Suprapubic skin (tissue), 4 donors: ENCODE measurements around the gene NPB. TPM values are rescaled to one million over a fixed set of nuclear protein-coding genes. Genes with fewer than 3 reads are reported as not detected.

Experiments
- DNase-seq, 2 donors: peaks; one replicate each; pipeline ENCODE4 v3.0.0-alpha.2; 2019; ENCODE audit warnings: low spot score in 2 of 2
- H3K27ac ChIP-seq: fragments of 200-600 bp; sonication (generic); one replicate; pipeline ENCODE4 v1.5.1; 2019
- H3K27me3 ChIP-seq: fragments of 200-600 bp; sonication (generic); one replicate; pipeline ENCODE4 v1.5.1; 2019
- H3K36me3 ChIP-seq: fragments of 200-600 bp; sonication (generic); one replicate; pipeline ENCODE4 v1.5.1; 2019
- H3K4me1 ChIP-seq: fragments of 200-600 bp; sonication (generic); one replicate; pipeline ENCODE4 v1.5.1; 2019
- H3K4me3 ChIP-seq: fragments of 200-600 bp; sonication (generic); one replicate; pipeline ENCODE4 v1.5.1; 2019; ENCODE audit warnings: mild to moderate bottlenecking
- H3K9me3 ChIP-seq: fragments of 200-600 bp; sonication (generic); one replicate; pipeline ENCODE4 v1.5.1; 2019
- CTCF ChIP-seq, 2 donors: fragments of 200-600 bp in 1 of 2; fragments of 450-650 bp in 1 of 2; sonication (generic) in 1 of 2; IDR thresholded peaks; one replicate each; pipeline ENCODE4 v1.5.1; 2016 to 2019; ENCODE audit warnings: antibody characterized with exemption in 2 of 2, mild to moderate bottlenecking in 1 of 2, moderate library complexity in 1 of 2
- EP300 ChIP-seq: sonication (generic); formaldehyde crosslinking; IDR thresholded peaks from one replicate; pipeline ENCODE4 v1.6.1; 2017; ENCODE audit warnings: antibody characterized with exemption
- POLR2A ChIP-seq, 2 donors: fragments of 450-650 bp; IDR thresholded peaks; one replicate each; pipeline ENCODE4 v1.6.1; 2017; ENCODE audit warnings: antibody characterized with exemption in 2 of 2, mild to moderate bottlenecking in 2 of 2, moderate library complexity in 2 of 2
- POLR2AphosphoS5 ChIP-seq, 3 donors: sonication (generic); formaldehyde crosslinking; IDR thresholded peaks; one replicate each; pipeline ENCODE4 v1.6.1; 2017; ENCODE audit warnings: antibody characterized with exemption in 3 of 3
- WGBS: methylation state at CpG from one replicate; pipeline ENCODE4 v1.1.5; 2018; 5-methylcytosine and 5-hydroxymethylcytosine counted together
- total RNA-seq, 4 donors: library from RNA; depleted of rRNA; stranded (reverse); fragments of >200 nt; gene quantifications; one replicate each; pipeline ENCODE4 v1.1.0, GENCODE V29; 2016

NPB gene
- total RNA-seq, 4 donors from 2014 or later, result 0.40 TPM; not detected in 3

DNA sequence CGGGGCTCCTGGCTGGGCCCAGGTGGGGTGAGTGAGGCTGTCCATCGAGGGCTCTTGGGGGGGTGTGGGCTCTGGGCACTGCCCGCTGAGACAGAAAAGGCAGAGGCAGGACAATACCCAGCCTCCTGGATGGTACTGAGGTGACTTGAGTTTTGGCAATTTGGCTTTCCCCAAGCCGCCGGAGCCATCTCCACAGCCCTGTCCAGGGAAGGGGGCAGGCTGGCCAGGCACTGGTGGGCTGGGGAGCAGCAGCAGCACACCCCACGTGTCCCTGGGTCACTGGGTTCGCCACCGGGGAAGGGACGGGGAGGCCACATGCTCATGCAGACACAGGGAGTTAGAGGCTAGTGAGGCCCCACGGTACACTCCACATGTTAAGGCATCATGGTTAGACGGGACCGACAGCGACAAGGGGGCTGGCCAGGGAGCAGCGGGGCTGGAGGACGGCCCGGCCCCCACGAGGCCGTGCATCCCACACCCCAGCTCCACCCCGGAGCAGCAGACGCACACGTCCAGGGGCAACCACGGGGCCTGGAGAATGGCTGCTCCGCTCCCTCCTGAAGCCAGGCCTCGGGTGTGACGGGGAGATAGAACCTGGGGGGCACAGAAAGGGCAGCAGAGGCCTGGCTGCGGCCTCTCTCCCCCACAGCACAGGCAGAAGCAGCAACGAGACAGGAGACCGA, 33.9 kb upstream of the NPB start:
- Histone ChIP-seq H3K27me3 (no peaks in the 10 kb centered on the region), H3K36me3 (peaks cover 22% of the 10 kb centered on the region), H3K4me1 (peaks cover 74% of the 10 kb centered on the region), H3K4me3 (no peak overlapping the region), H3K27ac (peak overlapping the region; percentile 99), H3K9me3 (no peaks in the 10 kb centered on the region)
- no peak for TF ChIP-seq POLR2A (IDR thresholded peaks at IDR 0.05)
- no peak for TF ChIP-seq POLR2AphosphoS5 (IDR thresholded peaks at IDR 0.05)
- no peak for TF ChIP-seq EP300
- TF ChIP-seq CTCF (IDR thresholded peaks at IDR 0.05), result no peak
- DNase-seq, result no peak
- 72% methylated on average over 17 of the region's 28 CpGs for WGBS

GRCh38 chr17:81868674-81869220, 33.3 kb upstream of the NPB start:
- no peak for DNase-seq
- no peak for TF ChIP-seq CTCF (IDR thresholded peaks at IDR 0.05)
- TF ChIP-seq POLR2AphosphoS5 (IDR thresholded peaks at IDR 0.05), result no peak
- TF ChIP-seq POLR2A (IDR thresholded peaks at IDR 0.05), result no peak
- TF ChIP-seq EP300, result no peak
- 62% methylated on average over 20 of the region's 30 CpGs for WGBS
- Histone ChIP-seq H3K4me1 (peaks cover 70% of the 10 kb centered on the region), H3K36me3 (peaks cover 22% of the 10 kb centered on the region), H3K27ac (peak overlapping the region; percentile 99), H3K9me3 (no peaks in the 10 kb centered on the region), H3K4me3 (no peak overlapping the region), H3K27me3 (no peaks in the 10 kb centered on the region)

GRCh38 chr17:81869221-81870130, 32.6 kb upstream of the NPB start:
- H3K9me3 ChIP-seq, result no peaks in the 10 kb centered on the region
- H3K27me3 ChIP-seq, result no peaks in the 10 kb centered on the region
- peak in 1 of 2 donors; percentile 73 for DNase-seq
- peak overlapping the region; percentile 82 for H3K4me3 ChIP-seq
- peak overlapping the region; percentile 99 for H3K27ac ChIP-seq
- TF ChIP-seq POLR2AphosphoS5 (IDR thresholded peaks at IDR 0.05) (no peak), CTCF (IDR thresholded peaks at IDR 0.05) (peak; percentile 14 to 83)
- WGBS, result 40% methylated on average over 23 of the region's 52 CpGs
- H3K4me1 ChIP-seq, result peaks cover 64% of the 10 kb centered on the region
- peaks cover 22% of the 10 kb centered on the region for H3K36me3 ChIP-seq

DNA sequence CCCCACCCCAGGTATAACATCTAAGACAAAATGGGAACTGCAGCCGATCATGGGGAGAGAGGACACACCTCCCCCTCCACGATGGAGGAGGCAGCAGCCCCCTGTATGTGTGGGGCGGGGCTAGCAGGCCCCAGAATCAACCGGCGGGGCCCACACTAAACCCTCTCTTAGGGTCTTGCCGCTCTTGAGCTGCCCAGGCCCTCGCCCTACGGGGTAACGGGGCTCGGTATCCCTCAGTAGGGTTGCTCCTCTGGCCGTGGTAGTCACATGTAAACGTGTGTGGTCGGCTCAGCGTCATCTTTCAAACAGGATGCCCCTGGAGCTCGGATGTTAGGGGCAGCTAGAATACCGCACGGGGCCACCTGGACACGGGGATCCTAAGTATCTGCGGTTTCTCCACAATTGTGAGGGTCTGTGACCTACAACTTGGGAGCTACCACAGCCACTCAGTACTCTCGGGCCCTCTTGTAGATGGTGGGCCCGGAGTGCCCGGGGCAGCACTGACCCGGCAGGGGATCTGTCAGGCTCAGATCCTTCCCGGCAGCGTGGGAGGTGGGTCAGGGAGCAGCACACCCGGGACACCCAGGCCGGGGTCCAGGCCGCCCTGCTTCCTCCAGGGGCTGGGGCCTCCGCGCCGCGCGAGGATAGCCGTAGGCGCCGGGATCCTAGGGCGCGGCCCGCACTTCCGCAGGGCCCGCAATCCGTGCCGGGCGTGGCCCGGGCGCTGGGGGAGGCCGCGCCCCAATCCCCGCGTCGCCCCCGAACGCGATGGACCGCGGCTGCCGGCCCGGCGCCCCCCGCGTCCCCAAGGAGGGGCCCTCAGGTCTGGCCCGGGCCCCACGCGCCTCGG, 31.7 kb upstream of the NPB start:
- Histone ChIP-seq H3K27me3 (no peaks in the 10 kb centered on the region), H3K4me1 (peaks cover 64% of the 10 kb centered on the region)

GRCh38 chr17:81870981-81871386, 31.1 kb upstream of the NPB start, which contains the start of gene ARHGDIA:
Gene ARHGDIA, minus strand, starts transcription at chr17:81871337. Its CDS starts 1,407 bp downstream, at chr17:81869930.
- Histone ChIP-seq H3K9me3 (no peaks in the 10 kb centered on the region), H3K27me3 (no peaks in the 10 kb centered on the region), H3K4me1 (peaks cover 59% of the 10 kb centered on the region), H3K4me3 (peak within 1 kb of the TSS; percentile 82), H3K36me3 (peaks cover 22% of the 10 kb centered on the region), H3K27ac (peak within 1 kb of the TSS; percentile 99)
- 1% methylated on average over 13 of the region's 64 CpGs for WGBS
- TF ChIP-seq EP300 (no peak), CTCF (IDR thresholded peaks at IDR 0.05) (no peak), POLR2AphosphoS5 (IDR thresholded peaks at IDR 0.05) (no peak), POLR2A (IDR thresholded peaks at IDR 0.05) (no peak)
- DNase-seq, result peak; percentile 65 to 98

More for the DNA sequence above, 31.7 kb upstream of the NPB start:
- Histone ChIP-seq H3K27ac (peak overlapping the region; percentile 99), H3K9me3 (no peaks in the 10 kb centered on the region), H3K4me3 (peak overlapping the region; percentile 82), H3K36me3 (peaks cover 22% of the 10 kb centered on the region)
- 7% methylated on average over 18 of the region's 65 CpGs for WGBS
- no peak for TF ChIP-seq POLR2A (IDR thresholded peaks at IDR 0.05)
- peak in 1 of 3 donors; percentile 48 for TF ChIP-seq POLR2AphosphoS5 (IDR thresholded peaks at IDR 0.05)
- DNase-seq, result peak in 1 of 2 donors; percentile 78
